Natural killer cell treated with Interleukin-12 subunit alpha and Interleukin-12 subunit beta and Interleukin-15 and Interleukin-18, amount 100 ng/mL, for 72 hours (primary cell): ENCODE data around the gene UBE3B. TPM values are rescaled to one million over a fixed set of nuclear protein-coding genes. Genes with fewer than 3 reads are reported as not detected.

ENCODE experiments used
- ATAC-seq, 2 donors: fragments of 150-1000 bp; cut with Tn5 transposase in 1 of 2; sonication (Bioruptor Pico), chemical (Tn5 transposase) in 1 of 2; 2 replicates each; pipeline ENCODE4 v1.10.0; 2021
- DNase-seq: peaks from one replicate; pipeline ENCODE4 v3.0.0; 2022; ENCODE audit warnings: low spot score
- H3K27ac Mint-ChIP-seq, 2 donors: 1 replicate in 1 of 2; 2 replicates in 1 of 2; pipeline ENCODE4 v1.8.0; 2022; ENCODE audit warnings: mixed read lengths in 2 of 2, mild to moderate bottlenecking in 1 of 2, moderate library complexity in 1 of 2
- H3K27me3 Mint-ChIP-seq, 2 donors: 1 replicate in 1 of 2; 2 replicates in 1 of 2; pipeline ENCODE4 v1.8.0; 2022; ENCODE audit warnings: mixed read lengths in 2 of 2
- H3K36me3 Mint-ChIP-seq: one replicate; pipeline ENCODE4 v1.8.0; 2022; ENCODE audit warnings: mixed read lengths
- H3K4me1 Mint-ChIP-seq, 2 donors: 1 replicate in 1 of 2; 2 replicates in 1 of 2; pipeline ENCODE4 v1.8.0; 2022; ENCODE audit warnings: low read depth in 2 of 2, mixed read lengths in 2 of 2, mild to moderate bottlenecking in 1 of 2
- H3K4me3 Mint-ChIP-seq: one replicate; pipeline ENCODE4 v1.8.0; 2022; ENCODE audit warnings: mixed read lengths
- H3K9me3 Mint-ChIP-seq: 2 replicates; pipeline ENCODE4 v1.8.0; 2022; ENCODE audit warnings: mixed read lengths
- total RNA-seq, 2 donors: library from RNA; stranded (reverse); gene quantifications; one replicate each; pipeline ENCODE4 v1.2.3, GENCODE V29; 2022

Gene UBE3B
- total RNA-seq, 2 donors from 2014 or later: 38.9 to 39.2 TPM

- Mint-ChIP-seq H3K9me3 (no peaks in the 10 kb centered on the region), H3K27ac (no peak overlapping the region), H3K4me3 (no peak overlapping the region), H3K27me3 (no peaks in the 10 kb centered on the region), H3K4me1 (peaks cover 0 to 2% of the 10 kb centered on the region in 2 donors), H3K36me3 (no peaks in the 10 kb centered on the region)
- ATAC-seq (no peak), DNase-seq (no peak)
Measured at GRCh38 chr12:109580684-109581333, 103.4 kb downstream of the UBE3B start.

- no peak for DNase-seq
- no peak for ATAC-seq
- H3K36me3 Mint-ChIP-seq: no peaks in the 10 kb centered on the region
Measured at GRCh38 chr12:109581334-109581691, 103.9 kb downstream of the UBE3B start.

GRCh38 chr12:109581856-109582255 is 104.4 kb downstream of the UBE3B start:
- peaks cover 0 to 2% of the 10 kb centered on the region in 2 donors for H3K4me1 Mint-ChIP-seq
- no peaks in the 10 kb centered on the region for H3K27me3 Mint-ChIP-seq
- H3K9me3 Mint-ChIP-seq: no peaks in the 10 kb centered on the region
- DNase-seq (no peak), ATAC-seq (no peak)
- no peaks in the 10 kb centered on the region for H3K36me3 Mint-ChIP-seq
- H3K4me3 Mint-ChIP-seq: no peak overlapping the region
- no peak overlapping the region for H3K27ac Mint-ChIP-seq

More at GRCh38 chr12:109581334-109581691, 103.9 kb downstream of the UBE3B start:
- H3K4me3 Mint-ChIP-seq: no peak overlapping the region
- no peak overlapping the region for H3K27ac Mint-ChIP-seq
- no peaks in the 10 kb centered on the region for H3K27me3 Mint-ChIP-seq
- peaks cover 0 to 2% of the 10 kb centered on the region in 2 donors for H3K4me1 Mint-ChIP-seq
- no peaks in the 10 kb centered on the region for H3K9me3 Mint-ChIP-seq

GRCh38 chr12:109582636-109583035 is 105.2 kb downstream of the UBE3B start:
- ATAC-seq (no peak), DNase-seq (no peak)
- Mint-ChIP-seq H3K27ac (no peak overlapping the region), H3K27me3 (no peaks in the 10 kb centered on the region), H3K36me3 (no peaks in the 10 kb centered on the region), H3K4me3 (no peak overlapping the region), H3K9me3 (no peaks in the 10 kb centered on the region), H3K4me1 (peaks cover 0 to 2% of the 10 kb centered on the region in 2 donors)

- ATAC-seq (no peak), DNase-seq (no peak)
- no peaks in the 10 kb centered on the region for H3K36me3 Mint-ChIP-seq
- H3K27me3 Mint-ChIP-seq: no peaks in the 10 kb centered on the region
- no peaks in the 10 kb centered on the region for H3K9me3 Mint-ChIP-seq
- peaks cover 0 to 2% of the 10 kb centered on the region in 2 donors for H3K4me1 Mint-ChIP-seq
- no peak overlapping the region for H3K27ac Mint-ChIP-seq
- H3K4me3 Mint-ChIP-seq: no peak overlapping the region
Measured at GRCh38 chr12:109583733-109584132, 106.3 kb downstream of the UBE3B start.

Other genes starting within 250 kb of the UBE3B start
- gene FOXN4, start 168.3 kb upstream of the UBE3B start, total RNA-seq: not detected
- gene MYO1H, start 129.7 kb upstream of the UBE3B start, total RNA-seq: not detected
- gene KCTD10, start 334 bp upstream of the UBE3B start, total RNA-seq: 10 to 100 TPM; 49.9 to 92.0 TPM
- gene MMAB, start 95.9 kb downstream of the UBE3B start, total RNA-seq: 10 to 100 TPM; 36.4 to 40.2 TPM
- 10 to 100 TPM; 23.1 to 27.5 TPM for gene MVK, start 96.2 kb downstream of the UBE3B start, total RNA-seq
- gene FAM222A, start 236.2 kb downstream of the UBE3B start, total RNA-seq: 1 to 10 TPM; 1.2 to 1.8 TPM